ENCODE results near the gene MIER1.
A peak's percentile ranks its signal among the peaks of the same experiment; 100 is the strongest.

Gene MIER1

DNA sequence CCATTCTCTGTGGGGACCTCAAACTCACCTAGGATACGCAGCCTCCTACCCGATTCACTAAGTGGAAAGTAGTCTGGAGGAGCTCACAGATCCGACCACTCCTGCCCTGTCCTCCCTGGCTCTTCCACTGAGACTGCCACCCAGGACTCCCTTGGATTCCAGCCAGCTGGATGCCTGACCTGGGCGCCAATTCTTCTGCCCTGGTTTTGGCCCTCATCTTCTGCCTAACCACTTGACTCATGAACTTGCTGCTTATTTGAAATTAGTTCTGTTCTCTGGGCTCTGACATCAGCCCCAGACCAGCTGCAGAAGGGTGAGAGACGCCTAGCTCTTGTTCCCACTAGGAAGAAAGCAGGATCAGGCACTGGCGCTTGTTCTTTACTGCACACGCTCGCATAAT is 80.3 kb downstream of the MIER1 start:
- no peak for DNase-seq (ENCODE audit: low read depth)
- H3K4me3 ChIP-seq (ENCODE audit: low read length), result no peak overlapping the region
- TF ChIP-seq, protein P1, sequence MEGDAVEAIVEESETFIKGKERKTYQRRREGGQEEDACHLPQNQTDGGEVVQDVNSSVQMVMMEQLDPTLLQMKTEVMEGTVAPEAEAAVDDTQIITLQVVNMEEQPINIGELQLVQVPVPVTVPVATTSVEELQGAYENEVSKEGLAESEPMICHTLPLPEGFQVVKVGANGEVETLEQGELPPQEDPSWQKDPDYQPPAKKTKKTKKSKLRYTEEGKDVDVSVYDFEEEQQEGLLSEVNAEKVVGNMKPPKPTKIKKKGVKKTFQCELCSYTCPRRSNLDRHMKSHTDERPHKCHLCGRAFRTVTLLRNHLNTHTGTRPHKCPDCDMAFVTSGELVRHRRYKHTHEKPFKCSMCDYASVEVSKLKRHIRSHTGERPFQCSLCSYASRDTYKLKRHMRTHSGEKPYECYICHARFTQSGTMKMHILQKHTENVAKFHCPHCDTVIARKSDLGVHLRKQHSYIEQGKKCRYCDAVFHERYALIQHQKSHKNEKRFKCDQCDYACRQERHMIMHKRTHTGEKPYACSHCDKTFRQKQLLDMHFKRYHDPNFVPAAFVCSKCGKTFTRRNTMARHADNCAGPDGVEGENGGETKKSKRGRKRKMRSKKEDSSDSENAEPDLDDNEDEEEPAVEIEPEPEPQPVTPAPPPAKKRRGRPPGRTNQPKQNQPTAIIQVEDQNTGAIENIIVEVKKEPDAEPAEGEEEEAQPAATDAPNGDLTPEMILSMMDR (conservative IDR thresholded peaks at IDR 0.05; ENCODE audit: low read depth, low read length), result no peak

DNA sequence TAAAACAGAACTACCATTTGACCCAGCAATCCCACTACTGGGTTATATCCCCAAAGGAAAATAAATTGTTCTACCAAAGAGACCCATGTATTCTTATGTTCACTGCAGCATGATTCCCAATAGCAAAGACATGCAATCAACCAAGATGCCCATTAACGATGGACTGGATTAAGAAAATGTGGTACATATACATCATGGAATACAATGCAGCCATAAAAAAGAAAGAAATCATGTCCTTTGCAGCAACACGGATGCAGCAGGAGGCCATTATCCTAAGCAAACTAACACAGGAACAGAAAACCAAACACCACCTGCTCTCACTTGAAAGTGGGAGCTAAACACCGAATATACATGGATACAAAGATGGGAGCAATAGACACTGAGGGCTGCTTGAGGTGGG is 85.0 kb downstream of the MIER1 start:
- DNase-seq (ENCODE audit: low read depth), result no peak
- no peak overlapping the region for H3K4me3 ChIP-seq (ENCODE audit: low read length)
- TF ChIP-seq, protein P1 (conservative IDR thresholded peaks at IDR 0.05; ENCODE audit: low read depth, low read length), result no peak

DNA sequence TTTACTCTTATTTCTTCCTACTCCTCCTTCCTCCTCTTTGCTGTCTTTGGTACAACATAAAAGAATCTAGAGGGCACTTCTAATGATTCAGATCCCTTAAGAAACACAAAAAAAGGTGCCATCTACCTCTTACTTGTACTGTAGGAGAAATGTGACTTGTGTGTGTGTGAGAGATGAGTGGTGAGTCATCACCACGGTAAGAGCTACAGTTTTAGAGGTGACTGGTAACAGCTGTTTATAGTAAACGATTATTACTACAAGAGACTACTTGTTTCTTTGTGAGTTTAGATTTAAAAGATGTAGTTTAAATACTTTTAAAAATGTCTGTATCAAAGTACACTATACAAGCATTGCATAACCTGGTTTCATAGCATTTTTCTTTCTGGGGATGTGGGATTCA is 88.8 kb downstream of the MIER1 start:
- H3K4me3 ChIP-seq (ENCODE audit: low read length), result no peak overlapping the region
- TF ChIP-seq, protein P1 (conservative IDR thresholded peaks at IDR 0.05; ENCODE audit: low read depth, low read length), result no peak
- DNase-seq (ENCODE audit: low read depth), result no peak

DNA sequence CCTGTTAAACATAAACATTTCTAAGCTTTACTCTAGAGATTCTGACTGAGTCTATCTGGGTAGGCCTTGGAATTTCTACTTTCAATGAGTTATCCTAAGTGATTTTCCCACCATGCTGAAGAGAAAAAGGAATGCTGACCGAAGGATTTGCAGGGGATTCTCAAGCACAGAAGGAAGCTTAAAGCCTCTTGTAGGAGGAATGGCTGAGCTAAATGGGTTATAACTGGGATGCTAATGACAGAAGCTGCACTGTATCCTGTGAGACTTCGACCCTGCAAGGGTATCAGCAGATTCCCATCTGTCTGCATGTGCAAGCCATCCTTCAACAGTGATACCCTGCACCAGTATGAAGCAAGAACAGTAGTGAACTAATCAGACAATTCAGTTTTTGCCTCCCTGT is 93.8 kb downstream of the MIER1 start:
- DNase-seq (ENCODE audit: low read depth), result no peak
- TF ChIP-seq, protein P1 (conservative IDR thresholded peaks at IDR 0.05; ENCODE audit: low read depth, low read length), result no peak
- no peak overlapping the region for H3K4me3 ChIP-seq (ENCODE audit: low read length)

DNA sequence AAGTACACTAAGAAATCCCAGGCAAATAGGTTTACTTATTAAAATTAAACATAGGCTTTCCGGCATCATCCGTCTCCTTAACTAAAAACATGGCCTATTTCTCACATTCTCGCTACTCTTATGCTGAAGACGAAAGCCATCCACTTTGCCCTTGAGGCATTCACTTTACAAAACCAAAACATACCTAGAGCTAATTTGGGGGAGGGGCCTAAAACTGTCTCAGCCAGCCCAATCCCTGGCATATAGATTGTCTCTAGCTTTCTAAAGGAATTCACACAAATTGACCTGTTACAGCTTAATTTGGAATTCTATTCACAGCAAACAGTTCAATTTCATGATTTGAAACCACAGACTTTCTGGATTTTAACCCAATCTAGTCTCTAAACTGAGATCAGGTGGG is 94.3 kb downstream of the MIER1 start:
- TF ChIP-seq, protein P1 (conservative IDR thresholded peaks at IDR 0.05; ENCODE audit: low read depth, low read length), result no peak
- H3K4me3 ChIP-seq (ENCODE audit: low read length), result no peak overlapping the region
- DNase-seq (ENCODE audit: low read depth), result no peak

DNA sequence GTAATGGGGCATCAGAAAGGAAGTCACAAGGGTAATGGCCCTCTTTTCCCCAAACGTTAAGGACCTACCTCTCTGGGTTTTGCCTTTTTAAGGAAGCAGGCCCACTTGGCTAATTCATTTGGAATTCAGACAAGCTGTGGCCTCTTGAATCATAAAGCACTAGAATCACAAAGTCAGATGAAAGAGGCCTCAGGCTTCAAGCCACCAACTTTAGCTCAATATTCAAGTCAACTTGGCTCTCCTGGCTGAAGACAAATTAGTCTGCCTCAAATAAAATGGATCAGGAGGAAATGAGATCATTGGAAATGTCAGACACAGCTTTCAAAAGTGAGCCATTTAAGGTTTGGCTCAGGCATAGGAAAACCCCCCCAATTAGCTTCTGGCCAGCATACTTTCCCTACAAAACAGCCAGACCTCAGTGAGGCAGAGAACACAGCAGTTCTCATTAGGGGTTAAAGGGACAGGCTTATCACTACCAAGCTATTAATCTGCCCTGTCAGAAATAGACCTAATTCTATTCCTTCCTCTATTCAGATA is 94.9 kb downstream of the MIER1 start:
- TF ChIP-seq, protein P1 (conservative IDR thresholded peaks at IDR 0.05; ENCODE audit: low read depth, low read length), result no peak
- H3K4me3 ChIP-seq (ENCODE audit: low read length), result no peak overlapping the region
- peak; percentile 43 for DNase-seq (ENCODE audit: low read depth)

DNA sequence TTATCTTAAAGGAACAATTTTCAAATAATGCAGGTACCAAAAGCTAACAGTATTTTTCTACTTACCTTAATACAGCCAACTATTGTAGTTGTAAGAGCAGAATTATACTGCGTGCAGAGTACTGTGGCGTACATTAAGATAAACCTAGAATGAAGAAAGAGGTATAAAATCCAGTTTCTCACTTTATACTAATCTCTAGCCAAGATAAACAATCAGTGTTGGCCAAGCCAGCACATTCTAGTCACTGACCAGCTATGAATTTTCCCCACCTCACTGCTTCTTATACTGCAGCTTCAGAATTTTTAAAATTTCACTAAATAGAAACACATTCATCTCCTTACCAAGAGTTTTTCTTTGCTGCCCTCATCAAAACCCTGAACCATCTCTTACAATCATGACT is 95.5 kb downstream of the MIER1 start:
- DNase-seq (ENCODE audit: low read depth), result no peak
- H3K4me3 ChIP-seq (ENCODE audit: low read length), result no peak overlapping the region
- TF ChIP-seq, protein P1 (conservative IDR thresholded peaks at IDR 0.05; ENCODE audit: low read depth, low read length), result no peak
